ENCODE results near the gene CCDC40. TPM values are rescaled to one million over a fixed set of nuclear protein-coding genes. Genes with fewer than 3 reads are reported as not detected.

The CCDC40 gene
- total RNA-seq, 1 donor from 2014 or later, result 9.5 TPM

- H3K4me1 Mint-ChIP-seq (ENCODE audit: unreplicated experiment), result peaks cover 7% of the 10 kb centered on the region
- no peaks in the 10 kb centered on the region for H3K9me3 Mint-ChIP-seq (ENCODE audit: unreplicated experiment)
- no peaks in the 10 kb centered on the region for H3K27me3 Mint-ChIP-seq (ENCODE audit: unreplicated experiment)
- no peak overlapping the region for H3K27ac Mint-ChIP-seq (ENCODE audit: unreplicated experiment)
- peaks cover 15% of the 10 kb centered on the region for H3K36me3 Mint-ChIP-seq (ENCODE audit: unreplicated experiment)
- no peak for TF ChIP-seq CTCF (IDR thresholded peaks at IDR 0.05)
- H3K4me3 Mint-ChIP-seq (ENCODE audit: unreplicated experiment), result no peak overlapping the region
- no peak for DNase-seq (ENCODE audit: extremely low spot score, unreplicated experiment)
These were observed 15.2 kb downstream of the CCDC40 start for GRCh38 chr17:80051681-80052080.

GRCh38 chr17:80053102-80053501, 16.7 kb downstream of the CCDC40 start:
- Mint-ChIP-seq H3K36me3 (ENCODE audit: unreplicated experiment) (peaks cover 15% of the 10 kb centered on the region), H3K4me1 (ENCODE audit: unreplicated experiment) (peaks cover 7% of the 10 kb centered on the region), H3K27me3 (ENCODE audit: unreplicated experiment) (no peaks in the 10 kb centered on the region), H3K4me3 (ENCODE audit: unreplicated experiment) (no peak overlapping the region), H3K9me3 (ENCODE audit: unreplicated experiment) (no peaks in the 10 kb centered on the region), H3K27ac (ENCODE audit: unreplicated experiment) (no peak overlapping the region)
- DNase-seq (ENCODE audit: extremely low spot score, unreplicated experiment), result no peak
- TF ChIP-seq CTCF (IDR thresholded peaks at IDR 0.05), result no peak

GRCh38 chr17:80055597-80055996, 19.2 kb downstream of the CCDC40 start:
- no peak for DNase-seq (ENCODE audit: extremely low spot score, unreplicated experiment)
- Mint-ChIP-seq H3K4me3 (ENCODE audit: unreplicated experiment) (no peak overlapping the region), H3K27ac (ENCODE audit: unreplicated experiment) (no peak overlapping the region), H3K4me1 (ENCODE audit: unreplicated experiment) (peaks cover 10% of the 10 kb centered on the region), H3K9me3 (ENCODE audit: unreplicated experiment) (no peaks in the 10 kb centered on the region), H3K27me3 (ENCODE audit: unreplicated experiment) (no peaks in the 10 kb centered on the region), H3K36me3 (ENCODE audit: unreplicated experiment) (peaks cover 9% of the 10 kb centered on the region)
- no peak for TF ChIP-seq CTCF (IDR thresholded peaks at IDR 0.05)

GRCh38 chr17:80058311-80058955, 22.0 kb downstream of the CCDC40 start:
- H3K4me3 Mint-ChIP-seq (ENCODE audit: unreplicated experiment), result no peak overlapping the region
- DNase-seq (ENCODE audit: extremely low spot score, unreplicated experiment), result no peak
- H3K27me3 Mint-ChIP-seq (ENCODE audit: unreplicated experiment), result no peaks in the 10 kb centered on the region
- no peak for TF ChIP-seq CTCF (IDR thresholded peaks at IDR 0.05)
- H3K4me1 Mint-ChIP-seq (ENCODE audit: unreplicated experiment), result peaks cover 13% of the 10 kb centered on the region
- H3K9me3 Mint-ChIP-seq (ENCODE audit: unreplicated experiment), result no peaks in the 10 kb centered on the region
- peaks cover 2% of the 10 kb centered on the region for H3K36me3 Mint-ChIP-seq (ENCODE audit: unreplicated experiment)
- H3K27ac Mint-ChIP-seq (ENCODE audit: unreplicated experiment), result no peak overlapping the region

GRCh38 chr17:80060644-80061043, 24.2 kb downstream of the CCDC40 start:
- Mint-ChIP-seq H3K4me3 (ENCODE audit: unreplicated experiment) (no peak overlapping the region), H3K27me3 (ENCODE audit: unreplicated experiment) (no peaks in the 10 kb centered on the region), H3K36me3 (ENCODE audit: unreplicated experiment) (peaks cover 2% of the 10 kb centered on the region), H3K4me1 (ENCODE audit: unreplicated experiment) (peaks cover 14% of the 10 kb centered on the region), H3K9me3 (ENCODE audit: unreplicated experiment) (no peaks in the 10 kb centered on the region), H3K27ac (ENCODE audit: unreplicated experiment) (no peak overlapping the region)
- no peak for DNase-seq (ENCODE audit: extremely low spot score, unreplicated experiment)
- TF ChIP-seq CTCF (IDR thresholded peaks at IDR 0.05), result no peak
